Neuronal stem cell (in vitro differentiated cells): ENCODE measurements around the gene MYOF.
"Not testable (repeated sequence)": the region's sequence is repeated elsewhere in the genome, so short reads cannot be mapped to it uniquely, and the experiment has no call there.

ENCODE experiments used
- DNase-seq: peaks from one replicate; pipeline ENCODE4 v3.0.0-alpha.2; 2013; ENCODE audit warnings: low spot score
- H2AFZ ChIP-seq: one replicate; pipeline ENCODE4 v1.6.1; 2013; ENCODE audit warnings: mild to moderate bottlenecking, low read length, inconsistent platforms
- H2AK5ac ChIP-seq: 2 replicates; pipeline ENCODE4 v1.6.1; 2013; ENCODE audit warnings: low read depth, mild to moderate bottlenecking, inconsistent platforms, low read length, moderate library complexity, mixed read lengths
- H2BK120ac ChIP-seq: 2 replicates; pipeline ENCODE4 v1.6.1; 2013; ENCODE audit warnings: low read depth, mild to moderate bottlenecking, inconsistent platforms, low read length, moderate library complexity, mixed read lengths
- H2BK12ac ChIP-seq: one replicate; pipeline ENCODE4 v1.6.1; 2013; ENCODE audit warnings: low read length, inconsistent platforms
- H2BK15ac ChIP-seq: 2 replicates; pipeline ENCODE4 v1.6.1; 2013; ENCODE audit warnings: mild to moderate bottlenecking, low read length, inconsistent platforms, mixed read lengths
- H2BK5ac ChIP-seq: one replicate; pipeline ENCODE4 v1.6.1; 2013; ENCODE audit warnings: inconsistent platforms, mild to moderate bottlenecking, low read length, moderate library complexity
- H3K14ac ChIP-seq: one replicate; pipeline ENCODE4 v1.6.1; 2013; ENCODE audit warnings: low read length, inconsistent platforms
- H3K18ac ChIP-seq: 2 replicates; pipeline ENCODE4 v1.6.1; 2013; ENCODE audit warnings: low read length, inconsistent platforms
- H3K23ac ChIP-seq: 2 replicates; pipeline ENCODE4 v1.6.1; 2013; ENCODE audit warnings: low read depth, mild to moderate bottlenecking, mixed read lengths, low read length, inconsistent platforms; ENCODE audit not compliant: poor library complexity
- H3K27ac ChIP-seq: replicated peaks from 3 replicates; pipeline ENCODE4 v1.5.1; 2013; ENCODE audit warnings: low read length, inconsistent platforms
- H3K27me3 ChIP-seq, 3 experiments: 2 replicates each; pipeline ENCODE4 v1.6.1; 2013; ENCODE audit warnings: low read length in 3 of 3, mild to moderate bottlenecking in 2 of 3, inconsistent platforms in 1 of 3, low read depth in 1 of 3, mixed read lengths in 1 of 3, moderate library complexity in 1 of 3; ENCODE audit not compliant: control insufficient read depth in 3 of 3, insufficient read depth in 3 of 3
- H3K36me3 ChIP-seq, 2 donors: replicated peaks in 1 of 2; 2 replicates each; pipeline ENCODE4 v1.6.1; 2013; ENCODE audit warnings: low read length in 2 of 2; ENCODE audit not compliant: control insufficient read depth in 2 of 2, insufficient read depth in 2 of 2
- H3K4ac ChIP-seq: 2 replicates; pipeline ENCODE4 v1.6.1; 2013; ENCODE audit warnings: inconsistent platforms, mild to moderate bottlenecking, low read length, moderate library complexity
- H3K4me1 ChIP-seq, 2 donors: 1 replicate in 1 of 2; 2 replicates in 1 of 2; pipeline ENCODE4 v1.6.1; 2013; ENCODE audit warnings: low read length in 2 of 2, low read depth in 1 of 2; ENCODE audit not compliant: control insufficient read depth in 2 of 2, insufficient read depth in 1 of 2
- H3K4me2 ChIP-seq: one replicate; pipeline ENCODE4 v1.6.1; 2013; ENCODE audit warnings: mild to moderate bottlenecking, low read length, inconsistent platforms; ENCODE audit not compliant: insufficient read depth, poor library complexity, severe bottlenecking
- H3K4me3 ChIP-seq, 2 donors: 2 replicates each; pipeline ENCODE4 v1.5.1; 2013; ENCODE audit warnings: low read length in 2 of 2, mild to moderate bottlenecking in 2 of 2, inconsistent platforms in 1 of 2, moderate library complexity in 1 of 2
- H3K79me1 ChIP-seq: one replicate; pipeline ENCODE4 v1.6.1; 2013; ENCODE audit warnings: low read depth, mild to moderate bottlenecking, inconsistent platforms, low read length, moderate library complexity
- H3K9ac ChIP-seq: one replicate; pipeline ENCODE4 v1.6.1; 2013; ENCODE audit warnings: mild to moderate bottlenecking, low read depth, low read length, inconsistent platforms; ENCODE audit not compliant: poor library complexity
- H3K9me3 ChIP-seq, 2 donors: replicated peaks in 1 of 2; 2 replicates each; pipeline versions ENCODE3 to v1.6.1; 2013; ENCODE audit warnings: low read length in 2 of 2, mild to moderate bottlenecking in 2 of 2, inconsistent platforms in 1 of 2, low read depth in 1 of 2, mixed read lengths in 1 of 2, moderate library complexity in 1 of 2; ENCODE audit not compliant: control insufficient read depth in 2 of 2, insufficient read depth in 1 of 2
- H4K8ac ChIP-seq: one replicate; pipeline ENCODE4 v1.6.1; 2013; ENCODE audit warnings: low read depth, mild to moderate bottlenecking, inconsistent platforms, low read length, moderate library complexity
- H4K91ac ChIP-seq: one replicate; pipeline ENCODE4 v1.6.1; 2013; ENCODE audit warnings: low read length, low read depth, mild to moderate bottlenecking, inconsistent platforms; ENCODE audit not compliant: poor library complexity
- WGBS, 2 donors: extraction: QIAGEN DNeasy Blood & Tissue Kit; methylation state at CpG; one replicate each; pipeline ENCODE4 v1.1.7; 2013; ENCODE audit warnings: missing lambda C conversion rate in 2 of 2, mixed read lengths in 1 of 2; ENCODE audit not compliant: insufficient read length in 2 of 2, insufficient replicate concordance in 1 of 2; ENCODE audit errors: extremely low coverage in 2 of 2; 5-methylcytosine and 5-hydroxymethylcytosine counted together

Gene MYOF

DNA sequence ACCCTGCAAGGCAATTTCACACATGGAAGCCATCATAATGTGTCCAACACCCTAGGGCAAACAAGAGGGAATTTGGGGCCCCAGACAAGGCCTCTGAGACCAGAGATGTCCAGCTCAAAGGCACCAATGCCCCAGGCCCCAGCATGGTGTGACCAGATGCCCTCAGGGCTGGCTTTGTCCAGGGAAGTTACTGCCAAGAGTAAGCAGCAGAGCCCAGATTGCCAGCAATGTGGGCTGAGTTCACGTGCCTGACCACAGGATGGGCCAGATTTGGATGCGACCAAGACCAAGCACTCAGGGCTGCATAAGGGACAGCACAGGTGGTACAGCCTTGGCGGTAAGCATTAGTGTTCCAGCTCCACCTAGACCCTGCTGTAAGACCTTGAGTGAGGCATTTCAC, 12.7 kb downstream of the MYOF start:
- H3K14ac ChIP-seq, result no peak overlapping the region
- H3K4ac ChIP-seq, result no peak overlapping the region
- peak overlapping the region; percentile 90 for H4K8ac ChIP-seq
- no peaks in the 10 kb centered on the region for H3K27me3 ChIP-seq
- no peak overlapping the region for H3K23ac ChIP-seq
- H4K91ac ChIP-seq, result peak overlapping the region; percentile 96
- H3K36me3 ChIP-seq, result no peaks in the 10 kb centered on the region
- peaks cover 0 to 4% of the 10 kb centered on the region in 2 donors for H3K9me3 ChIP-seq
- no peak for DNase-seq
- no peak overlapping the region for H3K9ac ChIP-seq
- H3K4me3 ChIP-seq, result no peak overlapping the region
- H2BK5ac ChIP-seq, result no peak overlapping the region
- no peaks in the 10 kb centered on the region for H3K79me1 ChIP-seq
- H2AFZ ChIP-seq, result no peak overlapping the region
- no peak overlapping the region for H3K27ac ChIP-seq
- H2BK12ac ChIP-seq, result no peak overlapping the region
- no peak overlapping the region for H2BK120ac ChIP-seq
- H3K18ac ChIP-seq, result peak overlapping the region; percentile 1
- H2BK15ac ChIP-seq, result no peak overlapping the region
- H2AK5ac ChIP-seq, result peak overlapping the region; percentile 59
- no CpG with 5 or more reads among the region's 3 CpGs for WGBS, 2 donors
- no peak overlapping the region for H3K4me2 ChIP-seq
- H3K4me1 ChIP-seq, result peaks cover 4 to 10% of the 10 kb centered on the region in 2 donors

- Histone ChIP-seq H3K79me1 (no peaks in the 10 kb centered on the region), H3K9ac (no peak overlapping the region), H2BK120ac (no peak overlapping the region), H3K4me1 (peaks cover 4 to 9% of the 10 kb centered on the region in 2 donors), H2AK5ac (no peak overlapping the region), H3K36me3 (no peaks in the 10 kb centered on the region), H3K27ac (peak overlapping the region; percentile 42), H2BK12ac (no peak overlapping the region), H3K27me3 (no peaks in the 10 kb centered on the region), H4K91ac (no peak overlapping the region), H3K14ac (no peak overlapping the region), H2BK15ac (no peak overlapping the region), H2BK5ac (no peak overlapping the region), H4K8ac (no peak overlapping the region), H3K4me3 (no peak overlapping the region), H3K4ac (no peak overlapping the region), H3K18ac (peak overlapping the region; percentile 74), H3K23ac (no peak overlapping the region), H3K9me3 (peaks cover 0 to 4% of the 10 kb centered on the region in 2 donors), H2AFZ (no peak overlapping the region), H3K4me2 (no peak overlapping the region)
- WGBS, 2 donors, result no CpG with 5 or more reads among the region's 10 CpGs
- no peak for DNase-seq
Observed at GRCh38 chr10:93468461-93469213, 13.5 kb downstream of the MYOF start.

- H3K9me3 ChIP-seq, H2BK5ac ChIP-seq, H2AK5ac ChIP-seq, H2BK12ac ChIP-seq, H4K8ac ChIP-seq, H2BK120ac ChIP-seq, DNase-seq, H3K4me2 ChIP-seq, H3K18ac ChIP-seq, H3K4ac ChIP-seq, H3K9ac ChIP-seq, H3K4me1 ChIP-seq, H3K27ac ChIP-seq, H2BK15ac ChIP-seq, H3K36me3 ChIP-seq, H2AFZ ChIP-seq, H4K91ac ChIP-seq, H3K4me3 ChIP-seq, H3K14ac ChIP-seq, H3K27me3 ChIP-seq, H3K79me1 ChIP-seq, H3K23ac ChIP-seq: not testable (repeated sequence)
- WGBS, 2 donors, result no CpG with 5 or more reads among the region's 4 CpGs
Observed at GRCh38 chr10:93467635-93468034, 14.5 kb downstream of the MYOF start.

- no peaks in the 10 kb centered on the region for H3K36me3 ChIP-seq
- no peak overlapping the region for H4K8ac ChIP-seq
- H2BK120ac ChIP-seq, result peak overlapping the region; percentile 9
- H3K14ac ChIP-seq, result no peak overlapping the region
- no peak overlapping the region for H2BK12ac ChIP-seq
- H3K27ac ChIP-seq, result no peak overlapping the region
- no peak overlapping the region for H3K4me3 ChIP-seq
- no peak overlapping the region for H3K4ac ChIP-seq
- H3K18ac ChIP-seq, result peak overlapping the region; percentile 79
- H4K91ac ChIP-seq, result no peak overlapping the region
- DNase-seq, result no peak
- no peak overlapping the region for H3K23ac ChIP-seq
- no peak overlapping the region for H2AFZ ChIP-seq
- H3K79me1 ChIP-seq, result no peaks in the 10 kb centered on the region
- H3K27me3 ChIP-seq, result no peaks in the 10 kb centered on the region
- WGBS, 2 donors, result no CpG with 5 or more reads among the region's 8 CpGs
- H3K9ac ChIP-seq, result no peak overlapping the region
- peaks cover 6 to 10% of the 10 kb centered on the region in 2 donors for H3K4me1 ChIP-seq
- H2AK5ac ChIP-seq, result peak overlapping the region; percentile 60
- peak overlapping the region; percentile 10 for H2BK15ac ChIP-seq
- no peak overlapping the region for H2BK5ac ChIP-seq
- no peak overlapping the region for H3K4me2 ChIP-seq
- H3K9me3 ChIP-seq, result peaks cover 0 to 4% of the 10 kb centered on the region in 2 donors
Observed at GRCh38 chr10:93465806-93466675, 16.1 kb downstream of the MYOF start.
